T-helper 17 cell (primary cell): Measurements from ENCODE around the gene TCOF1. TPM values are rescaled to one million over a fixed set of nuclear protein-coding genes. Genes with fewer than 3 reads are reported as not detected.
"Not testable (repeated sequence)": the region's sequence is repeated elsewhere in the genome, so short reads cannot be mapped to it uniquely, and the experiment has no call there.

ENCODE experiments used
- ATAC-seq: fragments of 150-1000 bp; cut with Tn5 transposase; 2 replicates; pipeline ENCODE4 v1.10.0; 2021; ENCODE audit warnings: mild to moderate bottlenecking, moderate library complexity
- DNase-seq, 3 donors: peaks; one replicate each; pipeline versions ENCODE4 v3.0.0 to v3.0.0-alpha.2; 2020 to 2021
- H3K9me3 ChIP-seq: one replicate; pipeline ENCODE4 v1.7.0; 2013; ENCODE audit warnings: low read length, mild to moderate bottlenecking; ENCODE audit not compliant: control insufficient read depth, poor library complexity, severe bottlenecking
- H3K27ac Mint-ChIP-seq: one replicate; pipeline ENCODE4 v1.8.0; 2022; ENCODE audit warnings: mild to moderate bottlenecking, moderate library complexity, mixed read lengths
- H3K27me3 Mint-ChIP-seq: one replicate; pipeline ENCODE4 v1.8.0; 2022; ENCODE audit warnings: mixed read lengths
- H3K36me3 Mint-ChIP-seq: one replicate; pipeline ENCODE4 v1.8.0; 2022; ENCODE audit warnings: low read depth, mixed read lengths
- H3K4me1 Mint-ChIP-seq: one replicate; pipeline ENCODE4 v1.8.0; 2022; ENCODE audit warnings: mild to moderate bottlenecking, mixed read lengths
- H3K4me3 Mint-ChIP-seq: one replicate; pipeline ENCODE4 v1.8.0; 2022; ENCODE audit warnings: mild to moderate bottlenecking, moderate library complexity, mixed read lengths
- total RNA-seq, 4 donors: library from RNA in 2 of 4; stranded (reverse) in 2 of 4; gene quantifications; one replicate each; pipeline ENCODE4 v1.2.3 and lab custom pipeline; 2022 to 2026

Gene TCOF1
- total RNA-seq, 2 donors from 2014 or later = 49.2 to 57.3 TPM

- H3K27me3 Mint-ChIP-seq = no peaks in the 10 kb centered on the region
- H3K9me3 ChIP-seq = no peaks in the 10 kb centered on the region
- H3K27ac Mint-ChIP-seq = peak overlapping the region; percentile 97
- DNase-seq (peak in 1 of 3 donors; percentile 21), ATAC-seq (peak; percentile 24)
- peak overlapping the region; percentile 92 for H3K4me3 Mint-ChIP-seq
- peaks cover 5% of the 10 kb centered on the region for H3K36me3 Mint-ChIP-seq
- H3K4me1 Mint-ChIP-seq = peaks cover 38% of the 10 kb centered on the region
Observed at GRCh38 chr5:150410524-150411244, 53.2 kb downstream of the TCOF1 start.

DNA sequence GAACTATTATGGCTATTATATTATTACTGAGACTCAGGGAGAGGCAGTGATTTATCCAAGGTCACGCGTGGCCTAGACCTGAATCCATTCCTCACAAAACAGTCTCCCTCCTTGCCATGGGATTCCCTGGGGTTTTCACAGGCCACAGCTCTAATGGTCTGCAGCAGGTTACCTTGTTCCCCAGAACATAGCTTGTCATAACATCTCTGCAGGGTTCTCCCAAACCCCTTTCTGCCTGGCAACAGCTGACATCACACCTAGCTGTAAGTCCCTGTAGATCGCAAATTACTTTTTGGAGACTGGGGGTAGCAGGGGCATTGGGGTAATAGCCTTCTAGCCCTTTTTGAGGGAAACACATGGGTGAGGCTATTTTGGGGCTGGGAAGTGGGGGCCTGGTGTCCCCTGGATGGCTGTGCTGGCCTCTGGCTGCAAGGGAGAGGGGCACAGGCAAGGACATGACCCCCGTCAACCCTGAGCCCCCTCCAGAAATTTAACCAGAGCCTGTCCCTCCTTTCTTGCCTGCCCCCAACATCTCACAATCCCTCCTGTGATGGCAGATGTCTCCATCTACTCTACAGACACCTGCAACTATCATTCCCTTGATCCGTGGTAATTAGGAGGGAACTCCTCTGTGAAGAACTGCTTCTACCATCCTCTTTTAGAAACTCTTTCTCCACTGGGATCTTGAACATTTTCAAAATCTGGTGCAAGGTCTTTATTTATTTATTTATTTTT lies 53.9 kb downstream of the TCOF1 start:
- Mint-ChIP-seq H3K36me3 (peaks cover 3% of the 10 kb centered on the region), H3K4me3 (peak overlapping the region; percentile 92), H3K27ac (peak overlapping the region; percentile 97), H3K4me1 (peaks cover 35% of the 10 kb centered on the region), H3K27me3 (no peaks in the 10 kb centered on the region)
- H3K9me3 ChIP-seq = no peaks in the 10 kb centered on the region
- ATAC-seq (peak; percentile 14), DNase-seq (peak in 2 of 3 donors; percentile 28 to 55)

DNA sequence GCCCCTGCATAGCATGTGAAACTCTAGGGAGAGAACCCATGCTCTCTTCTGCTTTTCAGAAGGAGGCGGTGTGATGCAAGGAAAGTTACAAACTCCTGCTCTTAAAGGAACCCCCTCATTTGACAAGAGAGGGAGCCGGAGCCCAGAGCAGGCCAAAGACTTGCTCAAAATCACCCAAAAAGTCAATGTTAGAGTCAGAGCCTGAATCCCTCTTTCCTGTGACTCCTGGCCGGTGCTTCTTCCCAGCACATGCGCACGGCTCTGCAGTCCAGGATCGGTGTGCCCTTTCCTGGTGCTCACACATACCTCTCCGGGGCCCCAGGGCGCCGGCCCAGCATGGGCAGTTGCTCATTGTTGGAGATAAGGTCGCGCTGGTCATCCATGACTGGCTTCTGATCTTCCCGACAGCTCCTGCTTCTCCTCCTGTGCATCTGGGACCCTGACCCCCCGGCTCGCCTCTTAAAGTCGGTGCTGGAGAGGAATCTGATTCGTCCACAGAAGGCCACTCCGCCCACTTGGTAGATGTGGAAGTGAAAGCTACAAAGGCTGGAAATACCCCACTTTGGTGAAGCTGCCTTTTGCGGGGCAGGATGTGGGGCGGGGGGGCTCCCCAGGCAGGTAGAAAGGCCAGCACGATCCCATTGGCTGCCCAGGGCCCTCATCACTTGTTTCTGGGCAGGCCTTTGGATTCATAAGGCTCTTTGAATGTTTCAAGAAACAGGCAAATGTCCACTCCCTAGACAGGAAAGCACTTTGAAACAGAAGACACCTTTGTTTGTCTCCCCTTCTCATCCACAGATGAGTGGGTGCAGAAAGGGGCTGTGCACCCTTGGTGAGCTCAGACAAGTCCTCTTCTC lies 55.0 kb downstream of the TCOF1 start, which contains the start of gene CD74:
Gene CD74, minus strand, starts transcription at position 592 of the 857 bp plus-strand sequence. Its CDS starts 161 bp downstream, at position 431.
- ATAC-seq (peak; percentile 90), DNase-seq (peak; percentile 84 to 88 (median 86))
- Mint-ChIP-seq H3K36me3 (peaks cover 3% of the 10 kb centered on the region), H3K27me3 (no peaks in the 10 kb centered on the region), H3K27ac (peak within 1 kb of the TSS; percentile 97), H3K4me3 (peak within 1 kb of the TSS; percentile 92), H3K4me1 (peaks cover 33% of the 10 kb centered on the region)
- no peaks in the 10 kb centered on the region for H3K9me3 ChIP-seq

DNA sequence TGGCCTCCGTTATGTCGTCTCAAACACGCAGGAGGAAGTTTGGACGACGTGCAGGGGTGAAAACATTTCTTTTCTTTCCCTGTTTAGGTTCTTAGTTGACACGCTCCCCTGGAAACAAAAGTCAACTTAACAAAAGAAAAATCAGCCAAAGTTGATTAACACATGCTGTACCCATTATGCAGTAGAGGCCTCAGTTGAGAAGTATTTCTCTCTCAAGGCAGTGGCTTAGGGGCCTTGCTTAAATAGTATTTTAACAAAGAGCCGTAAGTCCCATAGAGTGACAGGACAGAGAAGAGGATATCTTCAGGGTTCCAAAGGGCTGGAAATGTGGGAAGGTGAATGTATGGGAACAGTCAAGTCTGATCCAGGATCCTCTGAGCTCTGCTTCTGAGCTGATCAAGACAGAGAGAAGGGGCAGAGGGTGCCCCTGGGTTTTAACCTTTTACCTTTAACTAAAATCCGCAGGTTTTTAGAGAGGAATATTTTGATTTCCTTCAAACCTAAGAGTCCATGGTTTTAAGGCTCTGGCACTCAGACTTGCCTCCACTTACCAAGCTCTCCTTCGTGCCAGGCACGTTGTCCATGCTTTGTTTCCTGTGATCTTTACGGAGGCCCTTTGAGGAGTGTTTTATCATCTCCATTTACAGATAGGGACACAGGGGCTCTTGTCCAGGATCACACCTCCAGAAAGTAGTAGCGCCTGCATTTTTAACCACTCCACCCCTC lies 55.8 kb downstream of the TCOF1 start:
- H3K27ac Mint-ChIP-seq = peak overlapping the region; percentile 97
- H3K27me3 Mint-ChIP-seq = no peaks in the 10 kb centered on the region
- peak; percentile 44 for ATAC-seq
- H3K4me1 Mint-ChIP-seq = peaks cover 33% of the 10 kb centered on the region
- DNase-seq = no peak
- H3K36me3 Mint-ChIP-seq = peaks cover 3% of the 10 kb centered on the region
- no peaks in the 10 kb centered on the region for H3K9me3 ChIP-seq
- peak overlapping the region; percentile 92 for H3K4me3 Mint-ChIP-seq

DNA sequence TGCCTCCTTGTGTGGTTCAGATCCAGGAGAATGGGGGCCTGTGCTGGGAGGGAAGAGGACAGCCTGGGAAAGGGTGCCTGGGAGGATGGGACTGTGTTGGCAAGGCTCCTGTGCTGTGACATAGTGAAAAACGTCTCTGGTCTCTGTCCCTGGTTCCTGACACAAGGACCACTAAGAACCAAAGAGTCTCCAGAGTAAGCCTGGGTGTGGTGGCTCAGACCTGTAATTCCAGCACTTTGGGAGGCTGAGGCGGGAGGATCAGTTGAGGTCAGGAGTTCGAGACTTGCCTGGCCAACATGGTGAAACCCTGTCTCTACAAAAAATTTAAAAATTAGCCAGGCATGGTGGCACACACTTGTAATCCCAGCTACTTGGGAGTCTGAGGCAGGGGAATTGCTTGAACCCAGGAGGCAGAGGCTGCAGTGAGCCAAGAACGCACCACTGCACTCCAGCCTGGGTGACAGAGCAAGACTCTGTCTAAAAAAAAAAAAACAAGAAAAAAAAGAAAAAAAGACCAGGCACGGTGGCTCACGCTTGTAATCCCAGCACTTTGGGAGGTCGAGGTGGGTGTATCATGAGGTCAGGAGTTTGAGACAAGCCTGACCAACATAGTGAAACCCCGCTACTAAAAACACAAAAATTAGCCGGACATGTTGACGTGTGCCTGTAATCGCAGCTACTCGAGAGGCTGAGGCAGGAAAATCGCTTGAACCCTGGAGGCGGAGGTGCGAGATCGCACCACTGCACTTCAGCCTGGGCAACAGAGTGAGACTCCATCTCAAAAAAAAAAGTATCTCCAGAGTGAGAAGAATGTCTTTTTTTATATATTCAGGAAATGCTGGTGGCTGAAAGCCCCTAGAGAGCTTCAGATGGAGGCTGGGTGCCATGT lies 56.6 kb downstream of the TCOF1 start:
- H3K27me3 Mint-ChIP-seq, H3K36me3 Mint-ChIP-seq, H3K9me3 ChIP-seq, DNase-seq, ATAC-seq: not testable (repeated sequence)
- H3K27ac Mint-ChIP-seq = peak overlapping the region; percentile 97
- H3K4me3 Mint-ChIP-seq = peak overlapping the region; percentile 92
- peaks cover 29% of the 10 kb centered on the region for H3K4me1 Mint-ChIP-seq

GRCh38 chr5:150419630-150420270 lies 62.3 kb downstream of the TCOF1 start:
- no peaks in the 10 kb centered on the region for H3K9me3 ChIP-seq
- Mint-ChIP-seq H3K4me1 (peaks cover 2% of the 10 kb centered on the region), H3K36me3 (peaks cover 3% of the 10 kb centered on the region), H3K4me3 (no peak overlapping the region), H3K27me3 (no peaks in the 10 kb centered on the region), H3K27ac (peak overlapping the region; percentile 82)
- peak; percentile 77 for ATAC-seq
- DNase-seq = no peak

DNA sequence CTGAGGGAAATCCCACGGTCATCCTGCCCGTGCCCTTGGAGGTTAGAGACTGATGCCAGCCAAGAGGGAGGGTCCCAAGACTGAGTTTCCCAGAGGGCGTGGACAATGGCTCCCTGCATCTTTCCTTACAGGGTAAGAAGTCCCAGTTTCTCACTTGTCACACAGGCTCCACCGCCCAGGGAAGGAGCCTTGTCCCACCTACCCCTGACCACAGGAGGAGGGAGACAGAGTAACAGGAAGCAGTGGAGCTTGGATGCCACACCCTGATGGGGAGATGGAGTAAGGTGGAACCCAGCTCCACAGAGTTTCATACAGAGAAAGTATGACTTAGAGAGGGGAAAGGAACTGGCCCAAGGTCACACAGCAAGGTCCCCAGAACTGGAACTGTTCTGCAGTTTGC lies 64.6 kb downstream of the TCOF1 start:
- ATAC-seq (no peak), DNase-seq (no peak)
- H3K9me3 ChIP-seq = no peaks in the 10 kb centered on the region
- Mint-ChIP-seq H3K27me3 (no peaks in the 10 kb centered on the region), H3K4me3 (no peak overlapping the region), H3K27ac (no peak overlapping the region), H3K4me1 (peaks cover 2% of the 10 kb centered on the region), H3K36me3 (peaks cover 3% of the 10 kb centered on the region)

GRCh38 chr5:150422758-150423157 lies 65.3 kb downstream of the TCOF1 start:
- Mint-ChIP-seq H3K27ac (no peak overlapping the region), H3K4me3 (no peak overlapping the region), H3K27me3 (no peaks in the 10 kb centered on the region), H3K4me1 (peaks cover 3% of the 10 kb centered on the region), H3K36me3 (peaks cover 3% of the 10 kb centered on the region)
- ATAC-seq = no peak
- H3K9me3 ChIP-seq = no peaks in the 10 kb centered on the region
- DNase-seq = no peak

GRCh38 chr5:150426165-150426564 lies 68.7 kb downstream of the TCOF1 start:
- H3K36me3 Mint-ChIP-seq, ATAC-seq, H3K27ac Mint-ChIP-seq, H3K4me3 Mint-ChIP-seq, DNase-seq, H3K4me1 Mint-ChIP-seq, H3K9me3 ChIP-seq: not testable (repeated sequence)
- H3K27me3 Mint-ChIP-seq = peaks cover 12% of the 10 kb centered on the region

DNA sequence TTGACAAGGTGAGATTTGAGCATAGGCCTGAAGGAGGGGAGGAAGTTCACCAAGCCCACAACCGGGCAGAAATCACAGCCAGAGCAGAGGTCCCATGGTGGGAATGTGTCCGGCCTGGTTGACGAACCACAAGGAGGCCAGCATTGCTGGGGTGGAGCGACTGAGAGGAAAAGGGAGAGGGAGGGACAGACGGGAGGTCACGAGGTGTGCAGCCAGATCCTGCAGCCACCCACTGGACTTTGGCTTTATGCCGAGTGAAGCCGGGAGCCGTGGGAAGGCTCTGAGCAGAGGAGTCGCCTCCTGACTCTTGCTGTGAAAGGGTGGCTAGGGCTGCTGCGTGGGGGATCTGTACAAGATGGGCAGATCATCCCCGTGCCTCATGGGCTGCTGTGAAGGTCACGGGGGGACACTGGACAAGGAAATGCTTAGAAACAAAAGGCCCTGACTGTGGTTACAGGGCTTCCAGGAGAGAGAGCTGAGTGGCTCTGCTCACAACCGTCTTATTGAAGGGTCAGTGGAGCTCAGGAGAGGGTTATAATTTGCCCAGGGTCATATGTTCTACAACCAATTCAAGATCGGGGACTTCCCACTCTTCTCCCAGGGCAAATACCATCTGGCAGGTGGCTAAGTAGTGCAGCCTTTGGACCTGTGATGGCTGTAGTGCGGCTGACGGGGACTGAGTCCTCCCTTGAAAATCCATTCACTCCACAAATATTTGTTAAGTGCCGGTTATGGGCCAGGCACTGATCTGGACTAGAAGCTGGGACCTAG lies 70.8 kb downstream of the TCOF1 start:
- peaks cover 7% of the 10 kb centered on the region for H3K4me1 Mint-ChIP-seq
- ATAC-seq = no peak
- H3K4me3 Mint-ChIP-seq = no peak overlapping the region
- H3K27me3 Mint-ChIP-seq = peaks cover 12% of the 10 kb centered on the region
- H3K27ac Mint-ChIP-seq = no peak overlapping the region
- no peaks in the 10 kb centered on the region for H3K9me3 ChIP-seq
- DNase-seq = no peak
- H3K36me3 Mint-ChIP-seq = peaks cover 9% of the 10 kb centered on the region

GRCh38 chr5:150428978-150429377 lies 71.5 kb downstream of the TCOF1 start:
- DNase-seq (no peak), ATAC-seq (no peak)
- peak overlapping the region; percentile 82 for H3K27ac Mint-ChIP-seq
- H3K27me3 Mint-ChIP-seq = peaks cover 12% of the 10 kb centered on the region
- no peaks in the 10 kb centered on the region for H3K9me3 ChIP-seq
- peaks cover 9% of the 10 kb centered on the region for H3K36me3 Mint-ChIP-seq
- peaks cover 7% of the 10 kb centered on the region for H3K4me1 Mint-ChIP-seq
- no peak overlapping the region for H3K4me3 Mint-ChIP-seq
